ENCODE results near the gene FLNB.

Gene FLNB

DNA sequence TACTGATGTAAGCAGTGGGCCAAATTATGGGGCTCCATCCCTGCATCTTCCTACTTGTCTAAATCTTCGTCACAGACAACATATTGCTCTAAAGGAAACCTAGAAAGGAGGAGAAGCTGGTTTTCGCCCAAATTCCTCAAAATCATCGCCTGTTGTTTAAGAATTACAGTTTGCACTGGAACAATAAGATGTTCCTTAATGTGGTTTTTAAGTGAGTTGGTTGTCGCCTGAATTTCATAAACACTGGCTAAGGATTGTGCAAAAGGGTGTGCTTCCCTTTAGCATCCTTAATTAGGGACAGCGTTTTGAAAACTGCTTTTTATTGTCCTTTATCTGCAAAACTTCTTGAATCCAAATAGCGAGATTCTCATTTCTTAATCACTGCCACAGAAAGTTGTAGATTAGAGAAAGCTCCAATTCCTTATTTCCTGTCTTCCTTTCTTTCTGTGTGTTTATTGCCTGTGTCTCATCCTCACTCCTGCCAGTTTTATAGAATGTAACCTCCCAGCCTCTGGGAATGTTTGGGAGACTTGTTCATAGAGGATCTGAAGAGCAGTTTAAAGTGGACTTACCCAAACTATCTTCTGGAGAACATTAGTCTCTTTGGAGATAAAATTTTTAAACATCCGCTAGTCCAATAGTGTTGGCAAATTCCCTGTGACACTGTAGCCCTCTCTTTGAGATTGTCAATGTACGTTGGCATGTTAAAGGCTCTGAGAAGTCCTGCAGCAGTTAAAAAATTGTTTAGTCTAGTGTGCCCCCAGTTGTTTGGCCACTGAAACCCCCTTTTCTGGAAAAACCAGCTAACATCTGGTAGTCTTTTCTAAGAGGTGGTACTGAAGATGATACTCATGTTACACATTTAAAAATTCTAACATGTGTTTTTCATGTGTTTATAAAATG, 50.4 kb downstream of the FLNB start:
- no peak overlapping the region for H3K4me2 ChIP-seq (ENCODE audit: low read length, poor library complexity, severe bottlenecking)
- H2BK15ac ChIP-seq (ENCODE audit: low read depth, poor library complexity, severe bottlenecking), result no peak overlapping the region
- DNase-seq, result peak; percentile 92
- H3K23ac ChIP-seq (ENCODE audit: low read length in 2 of 2), result no peak overlapping the region
- H4K91ac ChIP-seq (ENCODE audit: low read length), result peak overlapping the region; percentile 83
- peak overlapping the region; percentile 79 for H3K9ac ChIP-seq (ENCODE audit: low read length)
- H2BK12ac ChIP-seq (ENCODE audit: low read length in 2 of 2), result peak overlapping the region; percentile 29 to 56
- peak overlapping the region; percentile 32 to 67 for H3K4ac ChIP-seq (ENCODE audit: low read depth in 1 of 2, low read length in 2 of 2)
- H3K27ac ChIP-seq (ENCODE audit: low read length, poor library complexity, severe bottlenecking), result peak overlapping the region; percentile 96
- H3K4me3 ChIP-seq (ENCODE audit: insufficient read depth in 1 of 2, low read depth in 1 of 2, low read length in 2 of 2), result peak overlapping the region in 1 of 2 experiments; percentile 32
- peak overlapping the region; percentile 96 for H2AK5ac ChIP-seq (ENCODE audit: low read length, severe bottlenecking)
- 19% methylated on average over 7 of the region's 8 CpGs for WGBS
- no peak overlapping the region for H2AFZ ChIP-seq (ENCODE audit: low read depth, low read length)
- H2BK5ac ChIP-seq (ENCODE audit: low read depth, low read length, poor library complexity, severe bottlenecking), result no peak overlapping the region
- no peak overlapping the region for H3K14ac ChIP-seq (ENCODE audit: low read length in 2 of 2)
- peaks cover 0 to 7% of the 10 kb centered on the region in 2 experiments for H3K36me3 ChIP-seq (ENCODE audit: control insufficient read depth in 1 of 2, insufficient read depth in 2 of 2, low read depth in 1 of 2, low read length in 2 of 2)
- H3K79me1 ChIP-seq (replicated peaks; ENCODE audit: low read length, poor library complexity, severe bottlenecking), result peaks cover 6% of the 10 kb centered on the region
- H4K8ac ChIP-seq (ENCODE audit: low read length), result peak overlapping the region; percentile 7
- peak overlapping the region; percentile 82 for H2BK120ac ChIP-seq (ENCODE audit: low read depth, low read length)
- H3K27me3 ChIP-seq (ENCODE audit: control insufficient read depth in 1 of 2, insufficient read depth in 1 of 2, low read length in 2 of 2), result no peaks in the 10 kb centered on the region
- H3K4me1 ChIP-seq (ENCODE audit: control insufficient read depth, insufficient read depth, low read depth, low read length), result peaks cover 24% of the 10 kb centered on the region
- no peaks in the 10 kb centered on the region for H3K9me3 ChIP-seq (ENCODE audit: control insufficient read depth, low read length)
- H3K18ac ChIP-seq (ENCODE audit: low read depth in 1 of 2, low read length in 2 of 2), result peak overlapping the region; percentile 37 to 73

DNA sequence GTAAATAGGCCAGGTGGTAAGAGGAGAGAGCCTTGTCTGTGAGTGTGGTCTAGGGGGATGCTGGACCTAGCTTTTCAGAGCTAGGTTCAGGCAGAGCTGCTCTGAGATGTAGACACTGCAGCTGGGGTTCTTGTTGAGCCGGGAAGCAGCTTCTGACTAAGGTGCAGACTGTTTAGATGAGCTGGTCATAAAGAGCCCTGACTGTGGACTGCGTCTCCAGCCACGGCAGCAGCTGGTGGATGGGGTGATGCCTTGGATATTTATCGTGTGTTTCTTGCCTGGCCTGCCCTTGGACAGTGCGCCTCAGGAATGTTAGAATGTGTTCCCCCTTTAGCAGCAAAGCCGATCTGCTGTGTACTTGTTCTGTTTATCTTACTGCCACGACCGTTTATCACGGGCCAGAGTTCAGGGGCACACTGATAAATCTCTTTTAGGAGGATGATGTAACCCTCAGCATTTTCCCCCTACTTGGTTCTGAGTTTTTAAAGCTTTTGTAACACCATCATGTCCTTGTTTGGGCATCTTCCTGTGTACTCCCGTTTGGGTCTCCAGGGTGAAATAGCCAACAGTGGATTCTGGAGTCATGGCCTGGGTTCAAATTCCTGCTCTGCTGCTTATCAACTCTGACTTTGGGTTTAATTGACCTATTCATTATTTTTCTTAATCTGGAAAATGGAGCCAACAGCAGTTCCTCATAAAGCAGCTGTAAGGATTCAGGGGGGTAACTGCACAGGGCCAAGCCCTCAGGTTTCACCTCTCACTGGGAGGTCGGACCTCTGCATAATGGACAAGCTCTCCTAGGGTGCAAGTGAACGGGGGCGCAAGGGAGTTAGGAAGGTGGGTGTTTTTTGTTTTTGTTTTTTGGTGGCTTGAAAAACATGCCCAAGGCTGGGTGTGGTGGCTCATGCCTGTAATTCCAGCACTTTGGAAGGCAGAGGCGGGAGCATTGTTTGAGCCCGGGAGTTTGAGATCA, 51.4 kb downstream of the FLNB start:
- H3K23ac ChIP-seq (ENCODE audit: low read length in 2 of 2), result no peak overlapping the region
- H4K8ac ChIP-seq (ENCODE audit: low read length), result peak overlapping the region; percentile 66
- H3K36me3 ChIP-seq (ENCODE audit: control insufficient read depth in 1 of 2, insufficient read depth in 2 of 2, low read depth in 1 of 2, low read length in 2 of 2), result peaks cover 0 to 7% of the 10 kb centered on the region in 2 experiments
- H2AK5ac ChIP-seq (ENCODE audit: low read length, severe bottlenecking), result peak overlapping the region; percentile 98
- peak overlapping the region; percentile 96 for H3K27ac ChIP-seq (ENCODE audit: low read length, poor library complexity, severe bottlenecking)
- no peak overlapping the region for H2AFZ ChIP-seq (ENCODE audit: low read depth, low read length)
- H3K79me1 ChIP-seq (replicated peaks; ENCODE audit: low read length, poor library complexity, severe bottlenecking), result peaks cover 9% of the 10 kb centered on the region
- peak; percentile 99 for DNase-seq
- peak overlapping the region in 1 of 2 experiments; percentile 32 for H3K4me3 ChIP-seq (ENCODE audit: insufficient read depth in 1 of 2, low read depth in 1 of 2, low read length in 2 of 2)
- H2BK120ac ChIP-seq (ENCODE audit: low read depth, low read length), result peak overlapping the region; percentile 67
- WGBS, result 26% methylated on average over 15 of the region's 15 CpGs
- peak overlapping the region; percentile 2 for H3K4me2 ChIP-seq (ENCODE audit: low read length, poor library complexity, severe bottlenecking)
- peak overlapping the region; percentile 90 for H2BK15ac ChIP-seq (ENCODE audit: low read depth, poor library complexity, severe bottlenecking)
- H3K9ac ChIP-seq (ENCODE audit: low read length), result peak overlapping the region; percentile 79
- H2BK5ac ChIP-seq (ENCODE audit: low read depth, low read length, poor library complexity, severe bottlenecking), result peak overlapping the region; percentile 58
- peak overlapping the region; percentile 87 for H4K91ac ChIP-seq (ENCODE audit: low read length)
- peaks cover 23% of the 10 kb centered on the region for H3K4me1 ChIP-seq (ENCODE audit: control insufficient read depth, insufficient read depth, low read depth, low read length)
- H3K27me3 ChIP-seq (ENCODE audit: control insufficient read depth in 1 of 2, insufficient read depth in 1 of 2, low read length in 2 of 2), result no peaks in the 10 kb centered on the region
- H2BK12ac ChIP-seq (ENCODE audit: low read length in 2 of 2), result peak overlapping the region; percentile 97 to 100
- H3K18ac ChIP-seq (ENCODE audit: low read depth in 1 of 2, low read length in 2 of 2), result peak overlapping the region; percentile 56 to 89
- H3K4ac ChIP-seq (ENCODE audit: low read depth in 1 of 2, low read length in 2 of 2), result peak overlapping the region; percentile 77 to 87
- H3K14ac ChIP-seq (ENCODE audit: low read length in 2 of 2), result no peak overlapping the region
- H3K9me3 ChIP-seq (ENCODE audit: control insufficient read depth, low read length), result no peaks in the 10 kb centered on the region

DNA sequence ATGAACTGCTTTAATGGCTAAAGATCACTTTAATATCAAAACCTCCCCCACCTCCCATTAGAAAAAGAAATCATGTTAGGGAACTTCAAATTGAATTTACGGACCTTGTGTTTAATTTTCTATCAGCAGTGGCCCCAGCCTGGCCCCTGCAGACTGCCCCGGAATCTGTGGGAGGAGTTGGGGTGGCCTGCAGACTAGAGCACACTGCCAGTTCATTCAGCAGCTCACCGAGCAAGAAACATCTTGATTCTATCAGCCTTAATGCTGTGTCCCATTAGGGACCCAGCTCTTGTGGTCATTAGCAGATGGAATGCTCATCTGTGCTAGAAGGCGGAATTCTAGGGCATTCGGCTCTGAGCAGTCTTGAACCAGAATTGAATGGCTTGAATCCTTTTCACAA, 54.2 kb downstream of the FLNB start:
- Histone ChIP-seq H3K4ac (ENCODE audit: low read depth in 1 of 2, low read length in 2 of 2) (no peak overlapping the region), H3K27ac (ENCODE audit: low read length, poor library complexity, severe bottlenecking) (no peak overlapping the region), H3K4me3 (ENCODE audit: insufficient read depth in 1 of 2, low read depth in 1 of 2, low read length in 2 of 2) (peak overlapping the region in 1 of 2 experiments; percentile 59), H3K4me2 (ENCODE audit: low read length, poor library complexity, severe bottlenecking) (no peak overlapping the region), H3K36me3 (ENCODE audit: control insufficient read depth in 1 of 2, insufficient read depth in 2 of 2, low read depth in 1 of 2, low read length in 2 of 2) (peaks cover 0 to 3% of the 10 kb centered on the region in 2 experiments), H3K14ac (ENCODE audit: low read length in 2 of 2) (no peak overlapping the region), H3K9me3 (ENCODE audit: control insufficient read depth, low read length) (no peaks in the 10 kb centered on the region), H2BK12ac (ENCODE audit: low read length in 2 of 2) (peak overlapping the region; percentile 12 to 43), H4K91ac (ENCODE audit: low read length) (no peak overlapping the region), H3K27me3 (ENCODE audit: control insufficient read depth in 1 of 2, insufficient read depth in 1 of 2, low read length in 2 of 2) (no peaks in the 10 kb centered on the region), H2BK15ac (ENCODE audit: low read depth, poor library complexity, severe bottlenecking) (no peak overlapping the region), H2BK5ac (ENCODE audit: low read depth, low read length, poor library complexity, severe bottlenecking) (no peak overlapping the region), H2AFZ (ENCODE audit: low read depth, low read length) (no peak overlapping the region), H3K23ac (ENCODE audit: low read length in 2 of 2) (no peak overlapping the region), H3K4me1 (ENCODE audit: control insufficient read depth, insufficient read depth, low read depth, low read length) (peaks cover 35% of the 10 kb centered on the region), H4K8ac (ENCODE audit: low read length) (no peak overlapping the region), H3K79me1 (replicated peaks; ENCODE audit: low read length, poor library complexity, severe bottlenecking) (peaks cover 8% of the 10 kb centered on the region), H3K9ac (ENCODE audit: low read length) (peak overlapping the region; percentile 16), H3K18ac (ENCODE audit: low read depth in 1 of 2, low read length in 2 of 2) (peak overlapping the region in 1 of 2 experiments; percentile 67), H2AK5ac (ENCODE audit: low read length, severe bottlenecking) (peak overlapping the region; percentile 41), H2BK120ac (ENCODE audit: low read depth, low read length) (no peak overlapping the region)
- peak; percentile 52 for DNase-seq
- 59% methylated on average over 5 of the region's 5 CpGs for WGBS

Data from mesenchymal stem cell (in vitro differentiated cells and primary cell).